GM13976 (cell line): Measurements from ENCODE around the gene GLI3.

ENCODE experiments used
- DNase-seq: peaks from one replicate; pipeline ENCODE4 v3.0.0; 2012; ENCODE audit warnings: low spot score
- in situ Hi-C: fragments of 300-500 bp; cut with MboI; formaldehyde crosslinking; loops from one replicate; pipeline ENCODE4 v1.12.0; 2022; ENCODE audit warnings: low sequenced_read_pairs, mixed read lengths, inconsistent platforms; ENCODE audit not compliant: unreplicated experiment
- TF ChIP-seq, protein P1 (sequence below): IDR thresholded peaks from 2 replicates; pipeline ENCODE4 v1.5.1; 2012; ENCODE audit warnings: borderline replicate concordance, mild to moderate bottlenecking; ENCODE audit not compliant: insufficient read depth; ENCODE audit errors: extremely low read depth, missing control alignments, control extremely low read depth

The GLI3 gene

DNA sequence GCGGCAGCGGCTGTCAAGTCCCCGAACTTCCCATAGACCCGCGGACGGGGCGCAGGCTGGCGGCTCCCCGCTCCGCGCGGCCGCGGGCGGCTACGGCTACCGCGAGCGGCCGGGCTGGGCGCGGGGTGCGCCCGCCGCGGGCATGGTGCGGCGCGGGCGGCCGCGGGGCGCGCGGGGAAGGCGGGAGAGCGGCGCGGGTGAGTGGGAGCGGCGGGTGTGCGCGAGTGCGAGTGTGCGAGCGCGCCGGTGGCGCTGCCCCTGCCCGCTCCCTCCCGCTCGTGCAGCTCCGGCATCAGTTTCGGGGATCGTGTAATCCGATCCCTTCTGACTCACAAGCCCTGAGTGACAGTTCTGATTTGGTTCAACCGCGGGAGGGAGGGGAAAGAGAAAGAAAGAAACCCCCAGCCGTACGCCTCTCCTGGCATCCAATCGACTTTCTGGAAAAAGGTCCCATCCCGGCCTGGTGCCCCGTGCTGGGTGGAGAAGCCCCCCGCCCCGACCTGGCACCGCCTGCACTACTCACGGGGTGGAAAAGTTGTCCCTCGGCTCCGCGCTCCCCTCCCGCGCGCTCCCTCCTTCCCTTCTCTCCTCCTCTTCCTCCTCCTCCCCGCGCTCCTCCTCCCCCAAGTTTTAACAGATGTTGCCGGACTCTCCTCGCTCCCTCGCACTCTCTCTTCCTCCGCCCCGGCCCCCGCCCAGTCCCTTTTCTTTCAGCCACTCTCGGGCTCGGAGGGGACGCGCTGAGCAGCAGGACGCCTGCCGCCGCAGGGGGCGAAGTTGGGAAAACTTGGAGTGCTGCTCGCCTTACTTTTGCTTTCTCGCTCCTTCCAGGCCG is at the start of gene GLI3:
GLI3 (minus strand) TSS at position 234 of the 835 bp plus-strand sequence. CDS start 13,956 bp downstream, outside the sequence.
- in situ Hi-C loops = no loop called here
- peak; percentile 80 for DNase-seq
- TF ChIP-seq, protein P1, sequence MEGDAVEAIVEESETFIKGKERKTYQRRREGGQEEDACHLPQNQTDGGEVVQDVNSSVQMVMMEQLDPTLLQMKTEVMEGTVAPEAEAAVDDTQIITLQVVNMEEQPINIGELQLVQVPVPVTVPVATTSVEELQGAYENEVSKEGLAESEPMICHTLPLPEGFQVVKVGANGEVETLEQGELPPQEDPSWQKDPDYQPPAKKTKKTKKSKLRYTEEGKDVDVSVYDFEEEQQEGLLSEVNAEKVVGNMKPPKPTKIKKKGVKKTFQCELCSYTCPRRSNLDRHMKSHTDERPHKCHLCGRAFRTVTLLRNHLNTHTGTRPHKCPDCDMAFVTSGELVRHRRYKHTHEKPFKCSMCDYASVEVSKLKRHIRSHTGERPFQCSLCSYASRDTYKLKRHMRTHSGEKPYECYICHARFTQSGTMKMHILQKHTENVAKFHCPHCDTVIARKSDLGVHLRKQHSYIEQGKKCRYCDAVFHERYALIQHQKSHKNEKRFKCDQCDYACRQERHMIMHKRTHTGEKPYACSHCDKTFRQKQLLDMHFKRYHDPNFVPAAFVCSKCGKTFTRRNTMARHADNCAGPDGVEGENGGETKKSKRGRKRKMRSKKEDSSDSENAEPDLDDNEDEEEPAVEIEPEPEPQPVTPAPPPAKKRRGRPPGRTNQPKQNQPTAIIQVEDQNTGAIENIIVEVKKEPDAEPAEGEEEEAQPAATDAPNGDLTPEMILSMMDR = no peak

DNA sequence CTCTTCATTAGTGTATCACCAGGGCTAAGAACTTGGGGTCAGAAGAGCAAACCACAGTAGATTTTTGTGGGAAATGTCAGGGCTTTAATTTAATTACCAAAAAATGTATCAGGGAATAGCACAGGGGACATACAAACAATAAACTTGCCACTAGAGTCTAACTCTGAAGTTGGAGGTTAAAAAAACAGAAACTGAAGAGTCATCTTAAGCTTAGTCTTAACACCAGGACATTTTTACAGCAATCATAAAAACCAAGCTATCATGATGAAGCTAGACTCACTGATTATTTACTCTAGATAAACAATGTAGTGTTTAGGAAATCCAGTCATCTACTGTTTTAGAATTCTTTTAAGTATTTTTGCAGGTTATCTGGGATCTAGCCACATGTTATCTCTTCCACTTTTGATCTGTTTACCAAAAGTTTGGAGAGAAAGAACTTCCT is 48.4 kb upstream of the GLI3 start:
- in situ Hi-C loops = no loop called here
- TF ChIP-seq, protein P1 = no peak
- no peak for DNase-seq

DNA sequence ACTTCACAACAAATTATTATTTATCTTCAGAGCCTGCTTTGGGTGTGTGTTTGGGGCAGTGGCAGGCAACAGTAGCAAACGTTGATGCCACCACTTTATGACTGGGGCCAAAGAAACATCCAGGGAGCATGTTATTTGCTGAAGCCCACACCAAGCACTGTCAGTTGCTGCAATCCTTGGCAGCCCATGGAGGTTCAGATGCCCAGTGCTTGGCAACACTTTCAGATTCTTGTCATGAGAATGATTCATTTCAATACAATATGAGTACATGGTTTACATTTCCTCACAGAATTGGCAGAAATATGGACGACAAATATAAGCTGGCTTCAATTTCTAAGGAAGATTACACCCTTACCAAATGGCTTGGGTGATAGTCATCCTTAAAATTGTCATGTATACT is 46.5 kb upstream of the GLI3 start:
- in situ Hi-C loops = no loop called here
- no peak for DNase-seq
- TF ChIP-seq, protein P1 = no peak

DNA sequence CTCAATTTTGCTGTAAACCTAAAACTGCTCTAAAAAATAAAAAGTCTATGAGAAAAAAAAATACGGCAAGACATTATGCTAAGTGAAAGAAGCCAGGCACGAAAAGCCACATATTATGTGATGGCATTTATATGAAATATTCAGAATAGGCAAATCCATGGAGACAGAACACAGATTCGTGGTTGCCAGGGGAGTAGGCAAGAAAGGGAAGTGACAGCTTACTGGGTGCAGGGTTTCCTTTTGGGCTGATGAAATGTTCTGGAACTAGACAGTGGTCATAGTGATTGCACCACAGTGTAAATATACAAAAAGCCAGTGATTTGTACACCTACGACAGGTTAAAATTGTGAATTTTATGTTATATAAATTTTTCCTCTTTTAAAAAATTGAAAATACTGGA is 41.3 kb upstream of the GLI3 start:
- in situ Hi-C loops = no loop called here
- DNase-seq = no peak
- TF ChIP-seq, protein P1 = no peak

DNA sequence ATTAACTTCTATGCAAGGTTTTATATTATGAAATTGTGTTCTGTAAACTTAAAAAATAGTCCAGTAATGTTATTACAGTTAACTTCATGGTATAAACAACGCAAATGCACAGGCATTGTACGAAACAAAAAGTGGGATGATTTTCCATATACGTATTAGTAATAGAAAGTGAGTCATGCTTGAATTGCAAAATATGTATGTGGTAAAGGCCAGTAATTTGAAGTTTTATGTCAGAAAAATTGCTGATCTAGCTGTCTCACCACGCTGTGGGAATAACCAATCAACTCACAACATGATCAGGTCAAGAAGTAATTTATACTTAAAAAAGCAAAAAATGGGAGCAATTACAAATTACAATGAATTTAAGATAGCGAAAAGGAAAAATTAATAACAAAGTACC is 37.0 kb upstream of the GLI3 start:
- no peak for DNase-seq
- in situ Hi-C loops = no loop called here

DNA sequence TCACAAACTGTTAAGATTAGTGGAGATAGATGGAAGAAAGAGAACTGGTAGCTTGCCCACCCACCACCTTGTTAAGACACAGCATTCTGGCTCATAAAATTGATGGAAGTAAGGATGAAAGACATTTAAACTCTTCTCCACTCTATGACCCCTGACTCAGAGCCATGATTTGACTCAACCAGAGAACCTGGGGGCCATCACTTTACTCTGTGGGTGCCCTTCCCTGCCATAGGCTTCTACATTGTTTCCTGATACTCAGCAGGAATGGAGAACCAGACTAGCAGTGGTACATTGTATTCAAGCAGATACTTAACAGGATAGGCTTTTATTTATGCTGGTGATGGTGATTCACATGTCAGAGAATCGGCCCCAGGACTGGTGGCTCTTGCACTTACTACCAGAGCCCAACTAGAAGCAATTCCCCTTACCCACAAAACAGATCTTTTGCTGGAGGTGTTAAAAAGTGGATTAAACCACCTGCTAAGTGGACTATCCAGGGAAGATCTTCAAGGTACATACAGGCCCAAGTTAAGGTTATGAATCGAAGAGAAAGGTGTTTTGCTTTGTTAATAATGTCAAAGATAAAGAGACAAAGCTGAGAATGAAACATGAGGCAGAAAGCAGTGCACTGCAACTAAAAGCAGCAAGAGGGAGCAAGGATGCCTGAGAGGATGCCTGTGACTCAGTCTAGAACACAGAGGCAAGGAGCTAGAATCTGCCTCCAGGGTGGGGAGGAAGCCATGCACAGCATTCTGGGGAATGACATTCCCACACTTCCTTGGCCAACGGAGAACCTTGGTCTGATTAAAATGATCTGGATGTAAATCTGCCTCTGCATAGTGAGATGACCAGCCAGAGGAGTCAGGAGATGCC is 36.0 kb upstream of the GLI3 start:
- TF ChIP-seq, protein P1 = no peak
- no peak for DNase-seq
- in situ Hi-C loops = no loop called here

More for the DNA sequence above, 37.0 kb upstream of the GLI3 start:
- TF ChIP-seq, protein P1 = no peak
